ENCODE measurements around the gene RNF31. TPM values are rescaled to one million over a fixed set of nuclear protein-coding genes. Genes with fewer than 3 reads are reported as not detected.
A peak's percentile ranks its signal among the peaks of the same experiment; 100 is the strongest.

Gene RNF31
- total and polyA plus RNA-seq, 2 of the 13 experiments (the other 11 are each of a cell fraction or from before 2014, with no cell fraction given) = 48.2 to 86.8 TPM

DNA sequence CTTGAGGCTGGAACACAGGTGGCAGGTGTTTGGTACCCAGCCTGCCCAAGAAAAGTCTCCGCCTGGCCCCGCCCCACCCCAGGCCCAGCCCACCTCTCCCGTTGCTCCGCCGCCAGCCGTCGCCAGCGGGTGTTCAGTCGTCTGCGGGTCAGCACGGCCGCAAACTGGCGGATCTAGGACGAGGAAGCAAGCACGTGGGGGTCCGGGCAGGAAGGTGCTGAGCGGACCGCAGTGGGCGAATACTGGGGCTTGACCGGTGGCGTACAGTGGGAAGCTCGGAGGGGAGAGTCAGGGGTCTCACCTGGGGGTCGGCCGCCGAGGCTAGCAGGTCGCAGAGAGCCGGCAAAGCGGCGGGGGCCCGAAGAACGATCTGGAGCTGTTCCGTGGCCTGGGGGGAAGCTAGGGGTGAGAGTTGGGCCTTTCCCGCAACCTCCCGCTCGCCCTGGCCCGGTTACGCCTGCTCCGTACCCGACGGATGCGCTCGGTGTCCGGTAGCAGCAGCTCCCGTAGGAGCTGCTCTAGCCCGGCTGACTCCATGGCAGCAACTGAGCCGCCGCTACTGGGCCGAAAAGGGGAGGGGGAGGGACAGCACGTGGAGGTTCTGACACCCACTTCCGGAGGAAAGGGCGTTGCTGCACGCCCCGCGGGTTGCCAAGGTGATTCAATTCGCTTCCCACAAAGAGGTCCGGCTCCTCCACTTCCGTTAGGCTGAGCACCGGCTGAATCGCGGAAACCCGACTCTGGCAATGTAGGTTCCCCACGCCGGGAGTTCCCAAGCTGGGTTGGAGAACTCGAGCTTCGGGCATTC, 41.2 kb downstream of the RNF31 start, which contains the start of gene IPO4 (continued):
- TF ChIP-seq, protein P1, sequence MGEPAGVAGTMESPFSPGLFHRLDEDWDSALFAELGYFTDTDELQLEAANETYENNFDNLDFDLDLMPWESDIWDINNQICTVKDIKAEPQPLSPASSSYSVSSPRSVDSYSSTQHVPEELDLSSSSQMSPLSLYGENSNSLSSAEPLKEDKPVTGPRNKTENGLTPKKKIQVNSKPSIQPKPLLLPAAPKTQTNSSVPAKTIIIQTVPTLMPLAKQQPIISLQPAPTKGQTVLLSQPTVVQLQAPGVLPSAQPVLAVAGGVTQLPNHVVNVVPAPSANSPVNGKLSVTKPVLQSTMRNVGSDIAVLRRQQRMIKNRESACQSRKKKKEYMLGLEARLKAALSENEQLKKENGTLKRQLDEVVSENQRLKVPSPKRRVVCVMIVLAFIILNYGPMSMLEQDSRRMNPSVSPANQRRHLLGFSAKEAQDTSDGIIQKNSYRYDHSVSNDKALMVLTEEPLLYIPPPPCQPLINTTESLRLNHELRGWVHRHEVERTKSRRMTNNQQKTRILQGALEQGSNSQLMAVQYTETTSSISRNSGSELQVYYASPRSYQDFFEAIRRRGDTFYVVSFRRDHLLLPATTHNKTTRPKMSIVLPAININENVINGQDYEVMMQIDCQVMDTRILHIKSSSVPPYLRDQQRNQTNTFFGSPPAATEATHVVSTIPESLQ (CRISPR knock-in tag; conservative IDR thresholded peaks at IDR 0.05) = peak; percentile 97; the same call in 1 of the 2 replicates
- TF ChIP-seq ZNF180 (CRISPR knock-in tag; IDR thresholded peaks at IDR 0.05; ENCODE audit: borderline replicate concordance, low read depth) = 0 out of 2 replicates have a peak, but pooled peaks have one; percentile 32
- TF ChIP-seq ZBTB7A (CRISPR knock-in tag; IDR thresholded peaks at IDR 0.05) = peak; percentile 83; the same call in 1 of the 2 replicates
- TF ChIP-seq MIXL1 (CRISPR knock-in tag; IDR thresholded peaks at IDR 0.05) = peak; percentile 99
- no peak for TF ChIP-seq RNF219 (CRISPR knock-in tag; IDR thresholded peaks at IDR 0.05)
- TF ChIP-seq ZBTB4 (CRISPR knock-in tag; IDR thresholded peaks at IDR 0.05; ENCODE audit: borderline replicate concordance) = peak; percentile 99
- TF ChIP-seq PAX8 (CRISPR knock-in tag; IDR thresholded peaks at IDR 0.05; ENCODE audit: borderline replicate concordance) = 0 out of 2 replicates have a peak, but pooled peaks have one; percentile 73
- TF ChIP-seq RFX5 (IDR thresholded peaks at IDR 0.05; ENCODE audit: low read depth, low read length) = peak; percentile 72
- TF ChIP-seq, protein P2, sequence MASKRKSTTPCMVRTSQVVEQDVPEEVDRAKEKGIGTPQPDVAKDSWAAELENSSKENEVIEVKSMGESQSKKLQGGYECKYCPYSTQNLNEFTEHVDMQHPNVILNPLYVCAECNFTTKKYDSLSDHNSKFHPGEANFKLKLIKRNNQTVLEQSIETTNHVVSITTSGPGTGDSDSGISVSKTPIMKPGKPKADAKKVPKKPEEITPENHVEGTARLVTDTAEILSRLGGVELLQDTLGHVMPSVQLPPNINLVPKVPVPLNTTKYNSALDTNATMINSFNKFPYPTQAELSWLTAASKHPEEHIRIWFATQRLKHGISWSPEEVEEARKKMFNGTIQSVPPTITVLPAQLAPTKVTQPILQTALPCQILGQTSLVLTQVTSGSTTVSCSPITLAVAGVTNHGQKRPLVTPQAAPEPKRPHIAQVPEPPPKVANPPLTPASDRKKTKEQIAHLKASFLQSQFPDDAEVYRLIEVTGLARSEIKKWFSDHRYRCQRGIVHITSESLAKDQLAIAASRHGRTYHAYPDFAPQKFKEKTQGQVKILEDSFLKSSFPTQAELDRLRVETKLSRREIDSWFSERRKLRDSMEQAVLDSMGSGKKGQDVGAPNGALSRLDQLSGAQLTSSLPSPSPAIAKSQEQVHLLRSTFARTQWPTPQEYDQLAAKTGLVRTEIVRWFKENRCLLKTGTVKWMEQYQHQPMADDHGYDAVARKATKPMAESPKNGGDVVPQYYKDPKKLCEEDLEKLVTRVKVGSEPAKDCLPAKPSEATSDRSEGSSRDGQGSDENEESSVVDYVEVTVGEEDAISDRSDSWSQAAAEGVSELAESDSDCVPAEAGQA (IDR thresholded peaks at IDR 0.05; ENCODE audit: low read depth) = peak; percentile 96
- TF ChIP-seq, protein P2 (CRISPR knock-in tag; IDR thresholded peaks at IDR 0.05; ENCODE audit: borderline replicate concordance) = 0 out of 2 replicates have a peak, but pooled peaks have one; percentile 71

All from HepG2 (cell line).